Activated CD4-positive, alpha-beta T cell treated with anti-CD3 and anti-CD28 coated beads, Interleukin-2, amount 50 U/mL, for 4 hours (primary cell): ENCODE results near the gene LETMD1.

ENCODE experiments used
- DNase-seq, 2 experiments: peaks; one replicate each; pipeline ENCODE4 v3.0.0-alpha.2; 2020

The LETMD1 gene

GRCh38 chr12:51080136-51080535 is 32.0 kb downstream of the LETMD1 start:
- DNase-seq = no peak

- no peak for DNase-seq
Measured at GRCh38 chr12:51081421-51081820, 33.3 kb downstream of the LETMD1 start.

- DNase-seq = peak; percentile 2 to 3
Measured at GRCh38 chr12:51082561-51083125, 34.5 kb downstream of the LETMD1 start.

GRCh38 chr12:51083126-51083833 is 35.2 kb downstream of the LETMD1 start, which contains the start of gene CSRNP2:
Gene CSRNP2 (minus strand): TSS chr12:51083596. CDS start chr12:51076561, 7,035 bp downstream.
- peak; percentile 91 to 93 for DNase-seq

- no peak for DNase-seq
Measured at GRCh38 chr12:51085757-51086156, 37.6 kb downstream of the LETMD1 start.

GRCh38 chr12:51086933-51087332 is 38.8 kb downstream of the LETMD1 start:
- DNase-seq = no peak

- no peak for DNase-seq
Measured at GRCh38 chr12:51087818-51088217, 39.7 kb downstream of the LETMD1 start.

GRCh38 chr12:51090705-51091229 is 42.6 kb downstream of the LETMD1 start:
- no peak for DNase-seq

- no peak for DNase-seq
Measured at GRCh38 chr12:51098611-51099010, 50.5 kb downstream of the LETMD1 start.

GRCh38 chr12:51103977-51104376 is 55.9 kb downstream of the LETMD1 start:
- no peak for DNase-seq

GRCh38 chr12:51108136-51108535 is 60.0 kb downstream of the LETMD1 start:
- no peak for DNase-seq
